ENCODE results near the gene SLC17A3. TPM values are rescaled to one million over a fixed set of nuclear protein-coding genes. Genes with fewer than 3 reads are reported as not detected.

The SLC17A3 gene
- polyA plus RNA-seq, 1 donor from 2014 or later = not detected

GRCh38 chr6:25899123-25899522 lies 25.1 kb upstream of the SLC17A3 start:
- Histone ChIP-seq H3K4me2 (ENCODE audit: low read length) (no peak overlapping the region), H3F3A (ENCODE audit: insufficient read depth, low read length, poor library complexity, severe bottlenecking) (no peaks in the 10 kb centered on the region), H3K9ac (ENCODE audit: low read length) (no peak overlapping the region), H3K4me3 (ENCODE audit: low read length) (no peak overlapping the region), H3K79me2 (replicated peaks; ENCODE audit: insufficient read depth, low read length) (no peaks in the 10 kb centered on the region), H3K9me2 (ENCODE audit: insufficient read depth, low read length) (no peaks in the 10 kb centered on the region), H2AFZ (ENCODE audit: low read depth, low read length) (no peak overlapping the region), H3K27ac (ENCODE audit: low read length) (no peak overlapping the region), H3K27me3 (ENCODE audit: insufficient read depth, low read depth, low read length) (no peaks in the 10 kb centered on the region), H3K9me3 (ENCODE audit: low read length) (no peaks in the 10 kb centered on the region), H4K20me1 (ENCODE audit: insufficient read depth) (no peaks in the 10 kb centered on the region), H3K36me3 (ENCODE audit: insufficient read depth, low read length) (no peaks in the 10 kb centered on the region)
- TF ChIP-seq REST (IDR thresholded peaks at IDR 0.05; ENCODE audit: borderline replicate concordance) (no peak), TAF1 (IDR thresholded peaks at IDR 0.05; ENCODE audit: low read depth) (no peak), MXI1 (conservative IDR thresholded peaks at IDR 0.05; ENCODE audit: poor library complexity, severe bottlenecking) (no peak), CTCF (IDR thresholded peaks at IDR 0.05; ENCODE audit: poor library complexity, severe bottlenecking) (no peak), POLR2AphosphoS5 (IDR thresholded peaks at IDR 0.05) (no peak), EP300 (conservative IDR thresholded peaks at IDR 0.05; ENCODE audit: poor library complexity, severe bottlenecking) (no peak), RAD21 (conservative IDR thresholded peaks at IDR 0.05) (no peak), EZH2 (IDR thresholded peaks at IDR 0.05; ENCODE audit: borderline replicate concordance, insufficient read depth, low read length, poor library complexity, severe bottlenecking) (no peak), SMC3 (conservative IDR thresholded peaks at IDR 0.05; ENCODE audit: poor library complexity) (no peak)

- Histone ChIP-seq H3K9me2 (ENCODE audit: insufficient read depth, low read length) (no peaks in the 10 kb centered on the region), H2AFZ (ENCODE audit: low read depth, low read length) (no peak overlapping the region), H3K9ac (ENCODE audit: low read length) (no peak overlapping the region), H3K27me3 (ENCODE audit: insufficient read depth, low read depth, low read length) (no peaks in the 10 kb centered on the region), H3K4me2 (ENCODE audit: low read length) (no peak overlapping the region), H4K20me1 (ENCODE audit: insufficient read depth) (no peaks in the 10 kb centered on the region), H3K4me3 (ENCODE audit: low read length) (no peak overlapping the region), H3F3A (ENCODE audit: insufficient read depth, low read length, poor library complexity, severe bottlenecking) (no peaks in the 10 kb centered on the region), H3K27ac (ENCODE audit: low read length) (no peak overlapping the region), H3K79me2 (replicated peaks; ENCODE audit: insufficient read depth, low read length) (no peaks in the 10 kb centered on the region), H3K9me3 (ENCODE audit: low read length) (no peaks in the 10 kb centered on the region), H3K36me3 (ENCODE audit: insufficient read depth, low read length) (no peaks in the 10 kb centered on the region)
- TF ChIP-seq EZH2 (IDR thresholded peaks at IDR 0.05; ENCODE audit: borderline replicate concordance, insufficient read depth, low read length, poor library complexity, severe bottlenecking) = no peak
- TF ChIP-seq POLR2AphosphoS5 (IDR thresholded peaks at IDR 0.05) = no peak
- TF ChIP-seq CTCF (IDR thresholded peaks at IDR 0.05; ENCODE audit: poor library complexity, severe bottlenecking) = no peak
Observed at GRCh38 chr6:25898289-25898977, 24.4 kb upstream of the SLC17A3 start.
